GM12874 (cell line): Measurements from ENCODE around the gene VAT1L.

Experiments used
- CTCF ChIP-seq: IDR thresholded peaks from 2 replicates; pipeline ENCODE4 v1.5.1; 2011; ENCODE audit warnings: low read depth, mild to moderate bottlenecking, control low read depth, low read length, moderate library complexity; ENCODE audit not compliant: insufficient read depth

The VAT1L gene

GRCh38 chr16:77859493-77860232 is 71.3 kb downstream of the VAT1L start:
- TF ChIP-seq CTCF, result no peak

GRCh38 chr16:77860953-77861352 is 72.6 kb downstream of the VAT1L start:
- no peak for TF ChIP-seq CTCF

GRCh38 chr16:77863250-77863649 is 74.9 kb downstream of the VAT1L start:
- TF ChIP-seq CTCF, result no peak

- no peak for TF ChIP-seq CTCF
These were observed 78.4 kb downstream of the VAT1L start for GRCh38 chr16:77866752-77867151.

- no peak for TF ChIP-seq CTCF
These were observed 79.7 kb downstream of the VAT1L start for GRCh38 chr16:77868052-77868451.

GRCh38 chr16:77868478-77868877 is 80.1 kb downstream of the VAT1L start:
- no peak for TF ChIP-seq CTCF

- no peak for TF ChIP-seq CTCF
These were observed 81.8 kb downstream of the VAT1L start for GRCh38 chr16:77869997-77870813.
